ENCODE results near the gene TMIGD3. TPM values are rescaled to one million over a fixed set of nuclear protein-coding genes. Genes with fewer than 3 reads are reported as not detected.

Gene TMIGD3
- total and polyA plus RNA-seq, 2 of the 4 experiments (the other 2 are of a cell fraction): under 0.01 to 0.12 TPM

DNA sequence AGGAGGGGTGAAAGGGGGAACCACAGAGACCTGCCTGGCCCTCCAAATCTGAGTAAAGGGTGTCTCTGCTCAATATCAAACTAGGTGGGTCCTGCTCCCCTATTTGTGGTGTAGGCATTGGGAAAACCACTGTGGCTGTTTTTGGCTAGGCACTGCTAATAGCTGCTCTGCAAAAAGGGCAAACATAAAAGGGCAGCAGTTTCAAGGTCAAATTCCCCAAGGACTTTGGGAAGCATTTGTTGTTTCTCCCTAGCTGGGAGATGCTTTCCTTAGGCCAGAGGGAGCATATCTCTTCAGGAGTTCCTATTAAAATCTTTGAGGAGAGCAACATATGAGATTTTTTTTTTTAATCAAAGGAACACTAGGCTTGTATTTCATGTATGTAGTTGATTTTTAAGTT, 27.2 kb downstream of the TMIGD3 start:
- no peak overlapping the region for H3K4me2 ChIP-seq (ENCODE audit: low read depth, low read length)
- H2AK5ac ChIP-seq (ENCODE audit: low read depth, low read length): no peak overlapping the region
- TF ChIP-seq FOS (IDR thresholded peaks at IDR 0.05; ENCODE audit: low read depth, low read length) (no peak), RAD21 (IDR thresholded peaks at IDR 0.05; ENCODE audit: low read length) (no peak), SMC3 (IDR thresholded peaks at IDR 0.05; ENCODE audit: low read depth, low read length) (no peak), POLR2A (IDR thresholded peaks at IDR 0.05; ENCODE audit: low read depth, low read length) (no peak), RCOR1 (IDR thresholded peaks at IDR 0.05; ENCODE audit: insufficient replicate concordance, low read length) (no peak)
- in situ Hi-C loops (cut with MboI; ENCODE audit: low sequenced_read_pairs) (loop anchor here (25.0 kb wide), 1 partner anchor 886 kb away; no protein-coding TSS in a partner anchor), intact Hi-C loops (cut with micrococcal nuclease) (no loop called here), dilution Hi-C loops (cut with HindIII; ENCODE audit: low sequenced_read_pairs, unreplicated experiment) (no loop called here)
- no peak overlapping the region for H3K14ac ChIP-seq (replicated peaks; ENCODE audit: low read depth, low read length)
- no peak overlapping the region for H4K8ac ChIP-seq (ENCODE audit: low read depth in 2 of 2, low read length in 2 of 2)
- no peak overlapping the region for H3K18ac ChIP-seq (ENCODE audit: low read depth, low read length)
- H2AFZ ChIP-seq (replicated peaks; ENCODE audit: low read length, poor library complexity): no peak overlapping the region
- no peak for ATAC-seq (ENCODE audit: low read depth)
- no peak overlapping the region for H3K56ac ChIP-seq (ENCODE audit: extremely low read depth, insufficient read depth, low read length)
- no peak for DNase-seq
- ChIA-PET CTCF (no interaction called here), POLR2A (ENCODE audit: unreplicated experiment) (no interaction called here)
- BruUV-seq (replicated peaks): no TSS peak
- H3K9me3 ChIP-seq (ENCODE audit: control insufficient read depth, insufficient read depth, low read length): no peaks in the 10 kb centered on the region
- H3K27ac ChIP-seq (ENCODE audit: insufficient read depth, low read length): no peak overlapping the region
- no peak overlapping the region for H2BK5ac ChIP-seq (ENCODE audit: low read depth, low read length, poor library complexity, severe bottlenecking)
- H3K79me1 ChIP-seq (ENCODE audit: low read depth in 1 of 2, low read length in 2 of 2): no peaks in the 10 kb centered on the region
- no peak overlapping the region for H3K4ac ChIP-seq (ENCODE audit: low read depth, low read length)
- no peak overlapping the region for H3K4me3 ChIP-seq (ENCODE audit: insufficient read depth, low read depth, low read length)
- H3K9me1 ChIP-seq (ENCODE audit: insufficient read depth, low read length): no peaks in the 10 kb centered on the region
- H3K36me3 ChIP-seq (ENCODE audit: control insufficient read depth, insufficient read depth, low read length): no peaks in the 10 kb centered on the region
- H2BK15ac ChIP-seq (ENCODE audit: low read depth, low read length): no peak overlapping the region
- no peak overlapping the region for H4K5ac ChIP-seq (ENCODE audit: low read depth, low read length)
- H2BK20ac ChIP-seq (ENCODE audit: low read depth, low read length): no peak overlapping the region
- H4K91ac ChIP-seq (ENCODE audit: insufficient read depth, low read depth, low read length): no peak overlapping the region
- H3K4me1 ChIP-seq (ENCODE audit: control insufficient read depth, insufficient read depth, low read length): no peaks in the 10 kb centered on the region
- H3K23ac ChIP-seq (ENCODE audit: low read depth, low read length): no peak overlapping the region
- no peaks in the 10 kb centered on the region for H4K20me1 ChIP-seq (ENCODE audit: insufficient read depth, low read length)
- H3K27me3 ChIP-seq (ENCODE audit: control insufficient read depth, insufficient read depth, low read length): no peaks in the 10 kb centered on the region
- no peak overlapping the region for H3K9ac ChIP-seq (ENCODE audit: low read depth, low read length)
- H2BK120ac ChIP-seq (ENCODE audit: low read depth, low read length): no peak overlapping the region
- H2AK9ac ChIP-seq (replicated peaks; ENCODE audit: low read depth, low read length, poor library complexity): no peak overlapping the region
